GM19467 (cell line): ENCODE measurements around the gene ANKRD35.
"Not testable (repeated sequence)": the region's sequence is repeated elsewhere in the genome, so short reads cannot be mapped to it uniquely, and the experiment has no call there.

Experiments used
- ATAC-seq: cut with Tn5 transposase; IDR thresholded peaks from one replicate; pipeline ENCODE4 v1.9.1; 2021; ENCODE audit warnings: mild to moderate bottlenecking, moderate library complexity; ENCODE audit not compliant: unreplicated experiment

Gene ANKRD35

GRCh38 chr1:145885738-145886287 lies at the start of gene ANKRD35:
Gene ANKRD35, minus strand, starts transcription at chr1:145885866. Its CDS starts 108 bp downstream, at chr1:145885758.
- peak; percentile 99 for ATAC-seq

GRCh38 chr1:145932522-145933009 lies 46.9 kb upstream of the ANKRD35 start:
- not testable (repeated sequence) for ATAC-seq

- ATAC-seq = no peak
Measured at GRCh38 chr1:145927916-145928643, 42.4 kb upstream of the ANKRD35 start.

GRCh38 chr1:145927063-145927886 lies 41.6 kb upstream of the ANKRD35 start, which contains the start of gene RBM8A:
Gene RBM8A, minus strand, starts transcription at chr1:145927484. Its CDS starts 58 bp downstream, at chr1:145927426.
- ATAC-seq = peak; percentile 93

GRCh38 chr1:145926686-145927062 lies 41.0 kb upstream of the ANKRD35 start:
- ATAC-seq = no peak

GRCh38 chr1:145922266-145922665 lies 36.6 kb upstream of the ANKRD35 start:
- no peak for ATAC-seq

- ATAC-seq = not testable (repeated sequence)
Measured at GRCh38 chr1:145920297-145920696, 34.6 kb upstream of the ANKRD35 start.

GRCh38 chr1:145918992-145919939 lies 33.6 kb upstream of the ANKRD35 start:
- ATAC-seq = peak; percentile 61

- ATAC-seq = peak; percentile 54
Measured at GRCh38 chr1:145918144-145918991, 32.7 kb upstream of the ANKRD35 start, which contains the start of gene PEX11B. Gene PEX11B, minus strand, starts transcription at chr1:145918717. Its CDS starts 29 bp downstream, at chr1:145918688.

- no peak for ATAC-seq
Measured at GRCh38 chr1:145917595-145917994, 31.9 kb upstream of the ANKRD35 start.

- ATAC-seq = no peak
Measured at GRCh38 chr1:145916745-145917144, 31.1 kb upstream of the ANKRD35 start.

- no peak for ATAC-seq
Measured at GRCh38 chr1:145912128-145912641, 26.5 kb upstream of the ANKRD35 start.

GRCh38 chr1:145908653-145909052 lies 23.0 kb upstream of the ANKRD35 start:
- no peak for ATAC-seq

GRCh38 chr1:145906954-145907753 lies 21.5 kb upstream of the ANKRD35 start:
- no peak for ATAC-seq

- no peak for ATAC-seq
Measured at GRCh38 chr1:145901312-145902021, 15.8 kb upstream of the ANKRD35 start.

GRCh38 chr1:145898756-145899155 lies 13.1 kb upstream of the ANKRD35 start:
- ATAC-seq = no peak

GRCh38 chr1:145897969-145898368 lies 12.3 kb upstream of the ANKRD35 start:
- ATAC-seq = no peak

- no peak for ATAC-seq
Measured at GRCh38 chr1:145895471-145895870, 9.8 kb upstream of the ANKRD35 start.
